K562 (cell line): ENCODE data around the gene PLAAT4. TPM values are rescaled to one million over a fixed set of nuclear protein-coding genes. Genes with fewer than 3 reads are reported as not detected.

ENCODE experiments used
- ATAC-seq: fragments of 200-7000 bp; cut with Tn5 transposase; 3 replicates; pipeline ENCODE4 v1.9.1; 2020; ENCODE audit warnings: moderate library complexity
- BruUV-seq: library from RNA; stranded (reverse); fragments of 400-500 nt; replicated peaks from 2 replicates; lab custom pipeline; 2021; lab: Mats Ljungman, UMichigan
- CTCF ChIA-PET: fragments of 300-600 bp; formaldehyde crosslinking; extraction: SDS; loops from one replicate; lab custom pipeline; 2021; ENCODE audit warnings: low intra/inter-chr PET ratio; lab: Yijun Ruan, JAX
- POLR2A ChIA-PET: fragments of 300-600, 350-650 bp; sonication (Branson Sonifier 250); formaldehyde crosslinking; extraction: SDS; loops from one replicate; lab custom pipeline; 2021; ENCODE audit warnings: antibody characterized with exemption, inconsistent platforms; lab: Yijun Ruan, JAX
- DNase-seq, 4 experiments: peaks; one replicate each; pipeline versions ENCODE4 v3.0.0 to v3.0.0-alpha.2; 2011 to 2018; ENCODE audit warnings: low spot score in 3 of 4, mixed read lengths in 3 of 4; ENCODE audit errors: extremely low read depth in 1 of 4
- FAIRE-seq: peaks from 2 replicates; lab custom pipeline; 2011; peaks lifted over from hg19 to GRCh38; lab: Jason Lieb, UNC
- H2AFZ ChIP-seq: 2 replicates; pipeline ENCODE4 v1.6.0; 2011; ENCODE audit warnings: low read depth, low read length, control low read depth, inconsistent platforms
- H3K27ac ChIP-seq: fragments of 200-600 bp; 3 replicates; pipeline ENCODE4 v1.8.0; 2011; ENCODE audit warnings: low read depth, mild to moderate bottlenecking, control low read depth, inconsistent platforms, low read length, moderate library complexity, mixed read lengths; ENCODE audit errors: extremely low read depth
- H3K27me3 ChIP-seq, 2 experiments: fragments of 300-600 bp in 1 of 2; 2 replicates in 1 of 2; 3 replicates in 1 of 2; pipeline versions ENCODE4 v1.6.0 to v1.8.0; 2011; ENCODE audit warnings: inconsistent platforms in 2 of 2, low read length in 2 of 2, mild to moderate bottlenecking in 1 of 2, mixed read lengths in 1 of 2, moderate library complexity in 1 of 2; ENCODE audit not compliant: control insufficient read depth in 2 of 2, insufficient read depth in 2 of 2
- H3K36me3 ChIP-seq: fragments of 300-600 bp; 3 replicates; pipeline ENCODE4 v1.8.0; 2011; ENCODE audit warnings: mild to moderate bottlenecking, low read length, inconsistent platforms; ENCODE audit not compliant: control insufficient read depth, insufficient read depth
- H3K4me1 ChIP-seq, 2 experiments: fragments of 200-600 bp in 1 of 2; replicated peaks in 1 of 2; 2 replicates in 1 of 2; 3 replicates in 1 of 2; pipeline versions ENCODE4 v1.5.1 to v1.8.0; 2011; ENCODE audit warnings: inconsistent platforms in 2 of 2, low read length in 2 of 2, mild to moderate bottlenecking in 1 of 2, mixed read lengths in 1 of 2, moderate library complexity in 1 of 2; ENCODE audit not compliant: control insufficient read depth in 2 of 2, insufficient read depth in 2 of 2
- H3K4me2 ChIP-seq: 2 replicates; pipeline ENCODE4 v1.6.1; 2011; ENCODE audit warnings: low read length, control low read depth, inconsistent platforms, mixed read lengths; ENCODE audit not compliant: insufficient read depth
- H3K4me3 ChIP-seq: fragments of 200-600 bp; sonication (generic), shearing (Covaris generic); 2 replicates; pipeline ENCODE4 v1.5.1; 2016; ENCODE audit warnings: control low read depth, inconsistent platforms
- H3K79me2 ChIP-seq: fragments of 200-600 bp; 3 replicates; pipeline ENCODE4 v1.8.0; 2011; ENCODE audit warnings: low read length, inconsistent platforms; ENCODE audit not compliant: control insufficient read depth, insufficient read depth
- H3K9ac ChIP-seq, 2 experiments: 2 replicates each; pipeline versions ENCODE4 v1.6.0 to v1.6.1; 2011; ENCODE audit warnings: low read depth in 2 of 2, low read length in 2 of 2, control low read depth in 1 of 2, inconsistent platforms in 1 of 2, mild to moderate bottlenecking in 1 of 2, mixed read lengths in 1 of 2; ENCODE audit not compliant: insufficient read depth in 1 of 2
- H3K9me1 ChIP-seq: one replicate; pipeline ENCODE4 v1.6.0; 2011; ENCODE audit warnings: inconsistent platforms, mild to moderate bottlenecking, low read length, moderate library complexity; ENCODE audit not compliant: control insufficient read depth, insufficient read depth
- H3K9me3 ChIP-seq: replicated peaks from 2 replicates; pipeline ENCODE4 v1.5.1; 2011; ENCODE audit warnings: low read depth, low read length, inconsistent platforms; ENCODE audit not compliant: control insufficient read depth, insufficient read depth
- H4K20me1 ChIP-seq: replicated peaks from 2 replicates; pipeline ENCODE4 v1.6.1; 2011; ENCODE audit warnings: low read length, inconsistent platforms, mixed read lengths; ENCODE audit not compliant: control insufficient read depth, insufficient read depth
- ATF3 ChIP-seq, 2 experiments: fragments of 450-650 bp in 1 of 2; sonication (generic) in 1 of 2; formaldehyde crosslinking in 1 of 2; IDR thresholded peaks in 1 of 2; conservative IDR thresholded peaks in 1 of 2; 2 replicates each; pipeline versions ENCODE4 v1.6.1 to v1.8.1; 2016 to 2023; ENCODE audit warnings: mild to moderate bottlenecking in 2 of 2, moderate library complexity in 2 of 2, inconsistent platforms in 1 of 2, missing genetic modification reagents in 1 of 2
- CTCFL ChIP-seq: IDR thresholded peaks from 2 replicates; pipeline ENCODE4 v1.6.1; 2011; ENCODE audit warnings: borderline replicate concordance, low read depth, mild to moderate bottlenecking, moderate library complexity, low read length; ENCODE audit not compliant: insufficient read depth, poor library complexity, severe bottlenecking
- FOXK2 ChIP-seq, 2 experiments: fragments of 450-650 bp; IDR thresholded peaks in 1 of 2; conservative IDR thresholded peaks in 1 of 2; 2 replicates each; pipeline ENCODE4 v1.6.1; 2016; ENCODE audit warnings: low read depth in 2 of 2, mild to moderate bottlenecking in 1 of 2
- JUNB ChIP-seq: fragments of 450-650 bp; formaldehyde crosslinking; conservative IDR thresholded peaks from 2 replicates; pipeline ENCODE4 v1.4.0; 2020; ENCODE audit warnings: mild to moderate bottlenecking
- MEIS2 ChIP-seq: fragments of 450-650 bp; IDR thresholded peaks from 2 replicates; pipeline ENCODE4 v1.6.1; 2014; ENCODE audit warnings: mild to moderate bottlenecking; ENCODE audit not compliant: partially characterized antibody
- ZNF584 ChIP-seq: fragments of 200-800 bp; sonication (Bioruptor generic); IDR thresholded peaks from 2 replicates; pipeline ENCODE4 v1.6.1; 2016; ENCODE audit warnings: low read depth, mild to moderate bottlenecking, missing genetic modification characterization, missing compliant biosample characterization
- WGBS: fragments of 100-300 bp; shearing (Covaris generic); methylation state at CpG from one replicate; pipeline ENCODE4 v1.1.6; 2016; ENCODE audit warnings: low coverage, mixed read lengths; ENCODE audit not compliant: insufficient coverage; ENCODE audit errors: missing lambda C conversion rate; 5-methylcytosine and 5-hydroxymethylcytosine counted together
- in situ Hi-C: fragments of 300-500 bp; cut with MboI; formaldehyde crosslinking; loops from 4 replicates; pipeline ENCODE4 v1.15.0; 2018; ENCODE audit warnings: inconsistent platforms, mixed read lengths
- intact Hi-C: fragments of 100-400 bp; cut with micrococcal nuclease; formaldehyde crosslinking; loops from 2 replicates; pipeline ENCODE4 v1.14.2; 2022
- polyA plus RNA-seq, 8 experiments: library from polyadenylated mRNA; depleted of rRNA in 4 of 8; stranded (reverse) in 5 of 8; unstranded in 3 of 8; fragments of >200 nt; fragmentation: Nextera tagmentation in 2 of 8; fragmentation: Illumina TruSeq in 1 of 8; extraction: Ambion mirVana in 2 of 8; extraction: Trizol in 1 of 8; gene quantifications; 2 replicates each; pipeline versions ENCODE4 v1.2.1 to v1.2.3, GENCODE V29; 2011 to 2014; ENCODE audit warnings: inconsistent platforms in 1 of 8, missing spikeins in 1 of 8
- total RNA-seq, 7 experiments: library from RNA; depleted of rRNA in 6 of 7; stranded (reverse); fragments of >200 nt in 6 of 7; fragmentation: Illumina TruSeq in 2 of 7; extraction: Trizol in 2 of 7; gene quantifications; 2 replicates each; pipeline versions ENCODE4 v1.2.1 to v1.2.3, GENCODE V29; 2011 to 2021; ENCODE audit warnings: low replicate concordance in 1 of 7

PLAAT4 gene
- total and polyA plus RNA-seq, 9 of the 15 experiments (the other 6 are each of a cell fraction or from before 2014, with no cell fraction given) = 0.54 to 3.0 (median 1.3) TPM; not detected in 1

GRCh38 chr11:63504054-63504453 is 32.6 kb upstream of the PLAAT4 start:
- CTCF ChIA-PET = no interaction called here

More at GRCh38 chr11:63504054-63504453, 32.6 kb upstream of the PLAAT4 start:
- TF ChIP-seq JUNB = no peak
- TF ChIP-seq CTCFL = no peak
- TF ChIP-seq MEIS2 = no peak
- no peak for TF ChIP-seq FOXK2 (conservative IDR thresholded peaks at IDR 0.05 in 1 of 2, IDR thresholded peaks at IDR 0.05 in 1 of 2; ENCODE audit: low read depth in 2 of 2)
- TF ChIP-seq ATF3 (IDR thresholded peaks at IDR 0.05) = no peak
- TF ChIP-seq ATF3 (CRISPR knock-in tag; conservative IDR thresholded peaks at IDR 0.05) = no peak
- TF ChIP-seq ZNF584 (CRISPR knock-in tag) = no peak
- H3K79me2 ChIP-seq = no peaks in the 10 kb centered on the region
- no peak for ATAC-seq
- no peak for DNase-seq
- H3K9me3 ChIP-seq = peaks cover 4% of the 10 kb centered on the region; the same call in 1 of the 2 replicates
- no peak for FAIRE-seq
- POLR2A ChIA-PET = interaction anchor here (0.5 to 1.0 kb wide), 3 partner anchors 9 to 470 kb away, joined by 3 to 6 read pairs (median 3); partner anchors contain the start of gene COX8A
- WGBS = 24% methylated on average over 1 of the region's 1 CpG
- no peak overlapping the region for H3K4me2 ChIP-seq
- H3K4me3 ChIP-seq = no peak overlapping the region
- in situ Hi-C loops = no loop called here
- intact Hi-C loops = no loop called here
- H3K9ac ChIP-seq = no peak overlapping the region
- H4K20me1 ChIP-seq = no peaks in the 10 kb centered on the region
- H3K4me1 ChIP-seq = peaks cover 35 to 57% of the 10 kb centered on the region in 2 experiments
- no peaks in the 10 kb centered on the region for H3K9me1 ChIP-seq
- no peaks in the 10 kb centered on the region for H3K27me3 ChIP-seq
- no TSS peak for BruUV-seq
- H2AFZ ChIP-seq = no peak overlapping the region
- no peak overlapping the region for H3K27ac ChIP-seq
- H3K36me3 ChIP-seq = no peaks in the 10 kb centered on the region
